Activated naive CD8-positive, alpha-beta T cell treated with anti-CD3 and anti-CD28 coated beads, Interleukin-2, amount 50 U/mL, for 24 hours (primary cell): ENCODE results near the gene ACOD1.

Experiments used
- ATAC-seq: fragments of 150-1000 bp; cut with Tn5 transposase; one replicate; pipeline ENCODE4 v1.10.0; 2021
- DNase-seq: peaks from one replicate; pipeline ENCODE4 v3.0.0; 2021
- H3K27ac Mint-ChIP-seq: one replicate; pipeline ENCODE4 v1.8.0; 2021; ENCODE audit warnings: mild to moderate bottlenecking, mixed read lengths
- H3K27me3 Mint-ChIP-seq: one replicate; pipeline ENCODE4 v1.8.0; 2021; ENCODE audit warnings: mixed read lengths
- H3K36me3 Mint-ChIP-seq: one replicate; pipeline ENCODE4 v1.8.0; 2021; ENCODE audit warnings: low read depth, mixed read lengths
- H3K4me1 Mint-ChIP-seq: one replicate; pipeline ENCODE4 v1.8.0; 2021; ENCODE audit warnings: mixed read lengths
- H3K4me3 Mint-ChIP-seq: one replicate; pipeline ENCODE4 v1.8.0; 2021; ENCODE audit warnings: mild to moderate bottlenecking, moderate library complexity, mixed read lengths
- H3K9me3 Mint-ChIP-seq: one replicate; pipeline ENCODE4 v1.8.0; 2021; ENCODE audit warnings: mixed read lengths

The ACOD1 gene

DNA sequence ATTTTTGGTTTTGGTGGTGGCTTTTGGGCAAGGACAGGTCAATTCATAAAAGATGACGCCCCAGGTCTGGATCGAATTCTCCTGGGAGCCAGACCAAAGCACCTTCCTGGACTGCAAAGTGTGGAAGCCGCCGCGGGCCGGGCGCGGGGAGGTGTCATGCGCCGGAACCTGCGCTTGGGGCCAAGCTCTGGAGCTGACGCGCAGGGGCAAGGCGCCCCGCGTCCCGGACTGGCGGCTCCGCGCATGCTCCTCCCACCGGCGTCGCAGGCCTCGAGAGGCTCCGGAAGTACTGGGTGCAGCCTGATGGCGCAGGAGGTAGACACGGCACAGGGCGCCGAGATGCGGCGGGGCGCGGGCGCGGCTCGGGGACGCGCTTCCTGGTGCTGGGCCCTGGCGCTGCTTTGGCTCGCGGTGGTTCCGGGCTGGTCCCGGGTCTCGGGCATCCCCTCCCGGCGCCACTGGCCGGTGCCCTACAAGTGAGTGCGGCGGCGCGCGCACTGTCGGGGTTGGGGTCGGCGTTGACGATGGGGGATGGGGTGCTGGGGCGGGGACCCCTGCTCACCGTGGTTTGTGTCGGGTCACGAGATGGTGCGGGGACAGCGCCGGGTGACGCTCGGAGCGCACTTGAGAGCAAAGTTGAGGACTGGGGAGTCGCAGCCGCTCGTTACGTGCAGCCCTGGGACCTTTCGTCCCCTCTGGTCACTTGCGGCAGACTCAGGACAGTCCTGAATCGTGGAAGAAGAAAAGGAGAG is 43.7 kb downstream of the ACOD1 start, which contains the start of gene CLN5:
CLN5 (plus strand) TSS at position 286 of the 752 bp plus-strand sequence; CDS start at position 304, 18 bp downstream.
- Mint-ChIP-seq H3K36me3 (peaks cover 16% of the 10 kb centered on the region), H3K4me3 (peak within 1 kb of the TSS; percentile 95), H3K4me1 (peaks cover 39% of the 10 kb centered on the region), H3K27me3 (peaks cover 7% of the 10 kb centered on the region), H3K27ac (peak within 1 kb of the TSS; percentile 93), H3K9me3 (no peaks in the 10 kb centered on the region)
- DNase-seq (peak; percentile 93), ATAC-seq (peak; percentile 94)

- H3K36me3 Mint-ChIP-seq = peaks cover 18% of the 10 kb centered on the region
- peak overlapping the region; percentile 93 for H3K27ac Mint-ChIP-seq
- peaks cover 7% of the 10 kb centered on the region for H3K27me3 Mint-ChIP-seq
- H3K9me3 Mint-ChIP-seq = no peaks in the 10 kb centered on the region
- ATAC-seq (no peak), DNase-seq (peak; percentile 6)
- H3K4me3 Mint-ChIP-seq = peak overlapping the region; percentile 95
- H3K4me1 Mint-ChIP-seq = peaks cover 39% of the 10 kb centered on the region
Measured at GRCh38 chr13:76992548-76993001, 44.3 kb downstream of the ACOD1 start.

GRCh38 chr13:76993021-76993420 is 44.7 kb downstream of the ACOD1 start:
- Mint-ChIP-seq H3K36me3 (peaks cover 22% of the 10 kb centered on the region), H3K9me3 (no peaks in the 10 kb centered on the region), H3K27ac (peak overlapping the region; percentile 93), H3K27me3 (peaks cover 4% of the 10 kb centered on the region), H3K4me1 (peaks cover 39% of the 10 kb centered on the region), H3K4me3 (peak overlapping the region; percentile 95)
- no peak for ATAC-seq
- no peak for DNase-seq

GRCh38 chr13:76993473-76993872 is 45.2 kb downstream of the ACOD1 start:
- Mint-ChIP-seq H3K9me3 (no peaks in the 10 kb centered on the region), H3K36me3 (peaks cover 27% of the 10 kb centered on the region), H3K4me1 (peaks cover 39% of the 10 kb centered on the region), H3K27me3 (no peaks in the 10 kb centered on the region), H3K27ac (no peak overlapping the region), H3K4me3 (peak overlapping the region; percentile 95)
- ATAC-seq (no peak), DNase-seq (no peak)

DNA sequence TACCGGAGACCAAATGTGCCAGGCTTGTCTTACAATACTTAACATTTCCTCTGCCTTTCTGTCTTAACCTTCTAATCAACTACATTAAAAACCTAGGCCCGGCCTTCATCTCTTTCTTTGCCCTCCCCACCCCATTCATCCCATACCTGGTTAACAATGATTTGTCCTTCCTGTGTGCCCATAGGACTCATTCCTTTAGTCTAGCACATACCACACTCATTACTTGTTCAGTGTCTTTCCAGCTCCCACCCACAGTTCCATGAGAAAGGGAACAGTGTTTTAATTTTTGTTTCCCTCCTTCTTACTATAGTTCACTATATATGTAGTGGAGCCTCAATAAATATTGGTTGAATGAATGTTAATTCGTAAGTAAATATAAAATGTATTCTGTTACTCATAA is 46.0 kb downstream of the ACOD1 start:
- H3K36me3 Mint-ChIP-seq = peaks cover 31% of the 10 kb centered on the region
- H3K4me1 Mint-ChIP-seq = peaks cover 39% of the 10 kb centered on the region
- no peak for DNase-seq
- ATAC-seq = no peak
- no peaks in the 10 kb centered on the region for H3K9me3 Mint-ChIP-seq
- no peaks in the 10 kb centered on the region for H3K27me3 Mint-ChIP-seq
- no peak overlapping the region for H3K4me3 Mint-ChIP-seq
- H3K27ac Mint-ChIP-seq = no peak overlapping the region

DNA sequence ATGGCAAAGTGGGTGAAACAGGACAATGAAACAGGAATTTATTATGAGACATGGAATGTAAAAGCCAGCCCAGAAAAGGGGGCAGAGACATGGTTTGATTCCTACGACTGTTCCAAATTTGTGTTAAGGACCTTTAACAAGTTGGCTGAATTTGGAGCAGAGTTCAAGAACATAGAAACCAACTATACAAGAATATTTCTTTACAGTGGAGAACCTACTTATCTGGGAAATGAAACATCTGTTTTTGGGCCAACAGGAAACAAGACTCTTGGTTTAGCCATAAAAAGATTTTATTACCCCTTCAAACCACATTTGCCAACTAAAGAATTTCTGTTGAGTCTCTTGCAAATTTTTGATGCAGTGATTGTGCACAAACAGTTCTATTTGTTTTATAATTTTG is 52.2 kb downstream of the ACOD1 start:
- Mint-ChIP-seq H3K27ac (no peak overlapping the region), H3K27me3 (no peaks in the 10 kb centered on the region), H3K9me3 (no peaks in the 10 kb centered on the region), H3K4me1 (peaks cover 21% of the 10 kb centered on the region), H3K4me3 (no peak overlapping the region), H3K36me3 (peaks cover 40% of the 10 kb centered on the region)
- DNase-seq = no peak
- ATAC-seq = no peak

- peaks cover 32% of the 10 kb centered on the region for H3K36me3 Mint-ChIP-seq
- DNase-seq = no peak
- H3K4me3 Mint-ChIP-seq = no peak overlapping the region
- H3K27ac Mint-ChIP-seq = peak overlapping the region; percentile 29
- peaks cover 21% of the 10 kb centered on the region for H3K4me1 Mint-ChIP-seq
- no peaks in the 10 kb centered on the region for H3K27me3 Mint-ChIP-seq
- H3K9me3 Mint-ChIP-seq = no peaks in the 10 kb centered on the region
- ATAC-seq = no peak
Measured at GRCh38 chr13:77001540-77001939, 53.2 kb downstream of the ACOD1 start.

DNA sequence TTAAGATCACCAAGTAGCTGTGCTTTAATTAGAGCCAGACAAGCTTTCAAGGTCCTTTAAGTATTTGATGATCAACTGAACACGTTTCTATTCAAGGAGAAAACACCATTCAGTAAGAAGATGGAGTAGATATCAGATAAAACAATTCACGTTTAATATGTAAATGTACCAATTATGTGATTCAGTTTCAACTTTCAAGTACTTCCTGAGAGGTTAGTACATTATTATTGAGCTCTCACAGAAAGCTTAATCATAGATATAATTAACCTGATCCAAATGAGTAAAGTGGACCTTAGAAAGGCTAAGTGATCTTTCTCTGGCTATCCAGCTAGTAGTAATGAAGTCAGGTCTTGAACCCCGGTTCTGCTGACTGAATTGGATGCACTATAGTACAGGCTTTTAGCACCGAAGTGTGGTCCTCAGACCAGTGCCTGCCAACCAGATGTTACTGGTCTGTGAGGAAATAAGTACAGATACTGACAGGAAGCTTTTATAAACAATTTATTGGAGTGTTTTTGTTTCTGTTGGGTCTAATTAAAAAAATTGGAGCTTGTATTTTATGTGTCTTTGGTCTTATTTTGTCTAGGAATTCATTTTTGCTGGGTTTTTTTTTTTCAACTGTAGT is 53.8 kb downstream of the ACOD1 start:
- no peak for ATAC-seq
- Mint-ChIP-seq H3K27ac (peak overlapping the region; percentile 52), H3K27me3 (no peaks in the 10 kb centered on the region), H3K4me3 (no peak overlapping the region), H3K36me3 (peaks cover 31% of the 10 kb centered on the region), H3K9me3 (no peaks in the 10 kb centered on the region), H3K4me1 (peaks cover 22% of the 10 kb centered on the region)
- no peak for DNase-seq

- Mint-ChIP-seq H3K27ac (peak overlapping the region; percentile 52), H3K4me1 (peaks cover 27% of the 10 kb centered on the region), H3K4me3 (no peak overlapping the region), H3K36me3 (peaks cover 33% of the 10 kb centered on the region), H3K27me3 (no peaks in the 10 kb centered on the region), H3K9me3 (no peaks in the 10 kb centered on the region)
- DNase-seq (no peak), ATAC-seq (no peak)
Measured at GRCh38 chr13:77002590-77003190, 54.4 kb downstream of the ACOD1 start.
